ENCODE results near the gene NPTX1.
"Not testable (repeated sequence)": the region's sequence is repeated elsewhere in the genome, so short reads cannot be mapped to it uniquely, and the experiment has no call there.

Gene NPTX1

GRCh38 chr17:80475910-80476876 lies at the start of gene NPTX1:
Gene NPTX1, minus strand, starts transcription at chr17:80476607. Its CDS starts 161 bp downstream, at chr17:80476446.
- no peak for DNase-seq (ENCODE audit: low read depth, low spot score)

GRCh38 chr17:80523956-80524712 lies 47.7 kb upstream of the NPTX1 start:
- no peak for DNase-seq (ENCODE audit: low read depth, low spot score)

DNA sequence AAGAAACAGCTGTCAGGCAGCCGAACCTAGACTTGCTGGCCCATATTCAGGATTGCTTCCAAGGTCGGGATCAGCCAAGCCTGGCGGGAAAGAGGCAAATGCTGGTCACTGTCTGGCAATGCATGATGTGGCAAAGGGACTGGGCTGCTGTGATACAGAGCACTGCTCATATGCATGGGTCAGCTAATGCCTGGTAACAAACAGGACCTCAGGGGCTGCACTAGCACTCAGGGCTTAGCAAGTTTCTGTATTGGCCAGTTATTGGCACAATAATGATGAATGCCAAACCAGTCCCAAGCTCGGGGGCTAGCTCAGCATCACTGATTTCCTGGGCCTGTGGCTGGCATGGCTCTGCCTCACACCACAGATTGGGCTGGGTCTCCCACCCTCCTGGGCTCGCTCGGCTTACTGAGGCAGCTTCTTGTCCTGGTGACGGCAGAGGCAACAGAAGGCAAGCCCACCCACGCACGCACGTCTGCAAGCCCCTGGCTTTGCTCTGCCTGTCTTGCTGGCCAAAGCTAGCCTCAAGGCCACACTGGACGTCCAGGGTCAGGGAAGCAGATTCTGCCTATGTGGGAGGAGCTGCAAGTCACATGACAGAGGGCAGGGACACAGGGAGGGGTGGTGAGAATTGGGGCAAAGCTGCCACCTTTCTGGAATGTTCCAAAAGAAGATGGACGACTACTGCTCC lies 46.8 kb upstream of the NPTX1 start:
- no peak for DNase-seq (ENCODE audit: low read depth, low spot score)

DNA sequence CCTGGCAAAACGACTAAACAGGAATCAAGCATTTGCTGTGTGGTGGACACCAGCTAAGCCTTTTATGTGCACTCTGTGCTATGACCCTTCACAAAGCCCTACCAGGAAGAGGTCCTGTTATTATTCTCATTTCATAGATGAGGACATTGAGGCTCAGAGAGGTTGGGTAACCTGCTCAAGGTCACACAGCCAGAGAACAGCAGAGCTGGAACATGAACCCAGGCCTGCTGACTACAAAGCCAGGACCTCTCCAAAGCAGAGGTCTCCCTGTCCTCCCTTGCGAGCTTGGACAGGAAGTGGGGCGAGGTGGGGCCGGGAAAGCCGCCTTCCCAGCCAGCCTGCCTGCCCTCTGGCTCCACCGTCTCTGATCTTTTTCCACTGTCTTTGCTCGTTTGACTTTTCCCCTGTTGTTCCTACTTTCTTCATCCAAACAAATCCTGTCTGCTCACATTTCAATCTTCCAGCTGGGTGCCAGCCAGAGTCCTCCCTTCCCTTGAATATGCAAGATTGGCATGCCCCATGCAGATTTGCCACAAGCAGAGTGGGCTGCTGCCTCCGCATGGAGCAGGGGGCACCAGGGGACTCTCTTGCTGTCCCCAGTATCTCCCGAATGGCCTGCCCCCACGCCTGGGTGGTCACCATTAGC lies 44.5 kb upstream of the NPTX1 start:
- DNase-seq (ENCODE audit: low read depth, low spot score), result no peak

DNA sequence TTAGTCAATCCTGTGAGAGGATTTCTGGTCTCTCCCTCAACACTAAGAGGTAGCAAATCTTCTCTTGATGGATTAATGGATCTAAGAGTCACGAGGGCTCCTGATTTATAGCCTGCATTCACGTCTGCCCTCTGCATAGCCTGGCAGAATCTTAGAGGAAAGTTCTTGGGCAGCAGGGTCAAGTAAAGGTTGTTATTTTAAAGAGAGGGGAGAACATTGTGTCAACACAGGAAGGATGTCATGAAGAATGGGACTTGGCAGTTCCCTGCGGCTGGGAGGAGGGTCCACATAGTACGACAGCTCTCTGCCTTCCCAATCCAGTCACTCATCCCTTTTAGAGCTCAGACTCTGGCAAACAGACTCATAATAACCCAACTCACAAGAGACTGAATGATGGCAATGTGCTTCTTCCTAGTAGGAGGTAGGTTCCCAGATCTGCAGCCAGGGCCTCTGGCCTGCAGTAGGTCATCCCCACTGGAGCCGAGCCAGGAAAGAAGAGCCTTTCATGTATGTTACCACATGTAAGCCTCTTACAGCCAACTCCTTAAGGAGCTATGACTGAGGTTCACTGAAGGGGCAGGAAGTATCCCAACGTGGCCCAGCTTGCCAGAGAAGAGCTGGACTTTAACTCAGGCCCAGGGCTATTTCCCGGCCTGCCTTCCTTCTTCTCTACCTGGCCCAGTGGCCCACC lies 42.8 kb upstream of the NPTX1 start:
- DNase-seq (ENCODE audit: low read depth, low spot score), result no peak

- DNase-seq (ENCODE audit: low read depth, low spot score), result no peak
Observed at GRCh38 chr17:80518392-80518791, 42.0 kb upstream of the NPTX1 start.

DNA sequence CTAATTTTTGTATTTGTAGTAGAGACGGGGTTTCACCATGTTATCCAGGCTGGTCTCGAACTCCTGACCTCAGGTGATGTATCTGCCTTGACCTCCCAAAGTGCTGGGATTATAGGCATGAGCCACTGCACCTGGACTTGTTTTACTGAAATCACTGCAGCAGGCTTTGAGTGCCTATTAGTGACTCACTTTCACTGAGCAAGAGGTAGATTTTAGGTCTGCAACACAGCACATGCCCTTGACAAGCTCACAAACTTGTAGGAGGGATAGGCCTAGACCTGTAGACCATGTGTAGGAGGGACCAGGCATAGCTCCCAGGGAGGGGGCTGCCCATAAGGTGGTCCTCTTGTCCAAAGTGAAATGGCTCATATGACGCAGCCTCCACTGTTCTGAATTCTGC lies 41.2 kb upstream of the NPTX1 start:
- DNase-seq (ENCODE audit: low read depth, low spot score), result no peak

DNA sequence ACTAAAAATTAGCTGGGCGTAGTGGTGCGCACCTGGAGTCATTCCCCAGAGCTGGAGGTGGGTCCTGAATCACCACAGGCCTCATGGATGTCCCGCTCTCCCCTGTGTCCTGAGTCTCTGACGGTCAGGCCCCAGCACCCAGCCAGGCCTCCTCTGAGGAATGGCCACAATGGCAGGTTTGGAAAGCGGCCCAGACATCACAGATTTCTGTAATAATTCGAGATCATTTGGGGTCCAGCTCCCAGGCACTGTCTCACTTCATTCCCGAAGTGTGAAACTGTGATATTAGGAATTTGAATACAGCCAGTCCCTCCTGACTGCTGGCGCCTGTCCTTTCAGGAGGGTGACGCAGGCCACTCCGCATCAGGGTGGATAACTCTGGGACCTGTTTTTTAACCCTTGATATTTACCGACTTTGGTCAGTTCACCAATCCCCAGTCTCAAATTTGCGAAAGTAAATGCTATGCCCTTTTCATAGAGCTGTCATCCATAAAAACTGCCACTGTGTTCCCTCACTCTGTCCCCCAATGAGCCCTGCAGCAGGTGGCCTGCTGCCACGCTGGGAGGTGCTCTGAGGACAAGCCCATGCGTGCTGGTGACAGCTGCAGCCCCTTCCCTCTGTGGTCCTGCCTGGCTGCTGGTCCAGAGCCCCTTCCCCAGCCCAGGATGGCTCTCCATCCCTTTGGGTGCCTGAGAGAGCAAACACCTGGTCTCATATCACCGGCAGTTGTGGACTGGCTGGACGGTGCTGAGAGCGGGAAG lies 39.9 kb upstream of the NPTX1 start:
- DNase-seq (ENCODE audit: low read depth, low spot score), result no peak

DNA sequence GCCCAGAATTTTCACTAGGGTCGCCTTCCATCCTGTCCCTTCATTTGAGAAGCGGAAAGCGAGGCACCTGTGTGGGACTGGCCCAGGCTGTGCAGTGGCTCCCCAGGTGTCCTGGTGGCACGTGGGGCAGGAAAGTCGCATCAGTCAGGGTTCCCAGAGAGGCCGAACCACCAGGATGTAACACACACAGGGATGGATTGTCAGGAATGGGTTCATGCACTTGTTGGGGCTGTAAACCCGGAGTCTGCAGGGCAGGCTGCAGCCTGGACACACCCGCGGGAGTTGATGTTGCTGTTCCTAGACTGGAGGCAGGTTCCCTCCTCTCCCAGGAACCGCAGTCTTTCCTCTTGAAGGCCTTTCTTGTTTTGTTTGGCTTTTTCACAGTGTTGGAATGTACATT lies 37.5 kb upstream of the NPTX1 start:
- no peak for DNase-seq (ENCODE audit: low read depth, low spot score)

- no peak for DNase-seq (ENCODE audit: low read depth, low spot score)
Observed at GRCh38 chr17:80513201-80513600, 36.8 kb upstream of the NPTX1 start.

GRCh38 chr17:80512233-80512632 lies 35.8 kb upstream of the NPTX1 start:
- DNase-seq (ENCODE audit: low read depth, low spot score), result no peak

- DNase-seq (ENCODE audit: low read depth, low spot score), result no peak
Observed at GRCh38 chr17:80511222-80512180, 35.1 kb upstream of the NPTX1 start.

DNA sequence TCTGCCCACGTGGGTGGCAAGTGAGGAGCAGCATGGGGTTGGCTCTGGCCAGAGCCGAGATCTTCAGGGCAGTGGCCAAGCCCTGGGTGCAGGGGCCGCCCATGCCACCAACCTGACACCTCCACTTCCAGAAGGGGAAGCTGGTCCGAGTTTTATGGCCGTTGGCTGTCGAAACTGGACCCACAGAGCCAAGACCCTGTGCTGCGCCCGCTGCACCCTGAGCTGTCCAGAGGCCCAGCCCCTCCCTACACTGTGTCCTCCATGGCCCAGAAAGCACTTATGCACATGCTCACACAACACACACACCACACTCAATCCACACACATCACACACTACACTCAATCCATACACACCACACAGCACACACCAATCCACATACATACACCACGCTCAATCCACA lies 34.4 kb upstream of the NPTX1 start:
- DNase-seq (ENCODE audit: low read depth, low spot score), result no peak

DNA sequence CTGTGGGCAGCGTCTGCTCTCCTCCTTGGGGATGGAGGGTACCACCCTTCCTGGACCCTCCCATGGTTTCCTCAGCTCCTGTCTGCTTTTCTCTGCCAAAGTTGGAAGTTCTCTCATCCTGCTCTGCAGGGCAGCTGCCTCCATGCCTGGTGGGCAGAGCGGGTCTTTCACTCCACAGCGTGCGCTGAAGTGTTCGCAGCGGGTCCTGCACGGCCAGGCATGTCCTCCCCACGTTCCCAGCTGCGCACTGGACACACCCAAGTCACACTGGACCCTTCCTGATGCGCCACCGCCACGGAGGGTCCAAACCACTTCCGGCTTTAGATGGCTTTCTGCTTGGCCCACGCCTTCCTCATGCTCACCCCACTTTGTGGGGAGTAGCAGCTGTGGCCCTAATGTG lies 33.7 kb upstream of the NPTX1 start:
- no peak for DNase-seq (ENCODE audit: low read depth, low spot score)

DNA sequence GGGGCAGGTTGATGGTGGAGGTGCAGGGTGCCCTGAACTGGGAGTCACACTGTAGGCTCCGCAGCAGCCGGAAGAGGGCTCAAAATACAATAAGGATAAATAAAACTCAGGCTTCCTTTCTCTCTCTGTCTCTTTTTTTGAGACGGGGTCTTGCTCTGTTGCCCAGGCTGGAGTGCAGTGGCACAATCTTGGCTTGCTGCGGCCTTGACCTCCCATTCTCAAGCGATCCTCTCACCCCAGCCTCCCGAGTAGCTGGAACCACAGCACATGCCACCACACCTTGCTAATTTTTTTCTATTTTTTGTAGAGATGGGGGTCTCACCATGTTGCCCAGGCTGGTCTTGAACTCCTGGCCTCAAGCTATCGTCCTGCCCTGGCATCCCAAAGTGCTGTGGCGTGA lies 32.9 kb upstream of the NPTX1 start:
- DNase-seq (ENCODE audit: low read depth, low spot score), result no peak

GRCh38 chr17:80507965-80508364 lies 31.6 kb upstream of the NPTX1 start:
- DNase-seq (ENCODE audit: low read depth, low spot score), result no peak

- not testable (repeated sequence) for DNase-seq (ENCODE audit: low read depth, low spot score)
Observed at GRCh38 chr17:80507177-80507576, 30.8 kb upstream of the NPTX1 start.

DNA sequence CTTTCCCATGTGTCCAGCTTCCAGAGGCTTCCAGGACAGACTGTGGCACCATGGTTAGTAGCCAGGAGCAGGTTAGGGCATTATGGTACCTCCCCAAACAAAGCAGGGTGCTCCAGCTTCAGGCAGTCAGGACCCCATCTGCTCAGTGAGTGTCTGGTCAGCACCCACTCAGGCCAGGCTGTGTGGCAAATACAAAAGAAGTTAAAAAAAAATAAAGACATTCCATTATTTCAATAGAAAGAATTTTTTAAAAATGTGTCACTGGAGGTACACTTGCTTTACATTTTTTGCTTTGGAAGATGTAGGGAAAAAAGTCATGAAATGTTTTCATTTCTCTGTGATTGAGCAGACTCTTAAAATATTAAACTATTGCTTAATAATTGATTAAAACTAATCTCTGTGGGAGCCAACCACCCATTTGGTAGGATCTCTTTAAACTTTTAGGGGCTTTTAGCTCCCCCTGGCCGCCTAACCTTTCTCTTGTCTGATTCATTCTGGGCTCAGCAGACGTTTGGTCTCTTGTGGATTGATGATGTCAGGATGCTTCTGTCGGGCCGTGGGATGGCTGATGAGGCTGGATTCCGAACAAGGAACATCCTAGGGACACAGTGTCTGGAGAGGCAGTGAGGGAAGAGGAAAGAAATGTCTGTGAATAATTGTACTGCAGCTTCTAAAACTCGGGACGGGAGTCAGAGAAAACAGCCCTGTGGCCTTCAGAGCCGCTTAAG lies 28.4 kb upstream of the NPTX1 start:
- DNase-seq (ENCODE audit: low read depth, low spot score), result no peak

Measured in iPS DF 19.7 (cell line).